TTC549 (cell line): ENCODE data around the gene GNAI2.
A peak's percentile ranks its signal among the peaks of the same experiment; 100 is the strongest.

ENCODE experiments used
- FAIRE-seq: peaks from 2 replicates; lab custom pipeline; 2012; peaks lifted over from hg19 to GRCh38; lab: Jason Lieb, UNC

Gene GNAI2

GRCh38 chr3:50235716-50236483 lies at the start of gene GNAI2:
GNAI2 (plus strand) TSS chr3:50236204; CDS start chr3:50236336, 132 bp downstream.
- FAIRE-seq = peak; percentile 96

GRCh38 chr3:50187750-50188149 lies 48.3 kb upstream of the GNAI2 start:
- no peak for FAIRE-seq

DNA sequence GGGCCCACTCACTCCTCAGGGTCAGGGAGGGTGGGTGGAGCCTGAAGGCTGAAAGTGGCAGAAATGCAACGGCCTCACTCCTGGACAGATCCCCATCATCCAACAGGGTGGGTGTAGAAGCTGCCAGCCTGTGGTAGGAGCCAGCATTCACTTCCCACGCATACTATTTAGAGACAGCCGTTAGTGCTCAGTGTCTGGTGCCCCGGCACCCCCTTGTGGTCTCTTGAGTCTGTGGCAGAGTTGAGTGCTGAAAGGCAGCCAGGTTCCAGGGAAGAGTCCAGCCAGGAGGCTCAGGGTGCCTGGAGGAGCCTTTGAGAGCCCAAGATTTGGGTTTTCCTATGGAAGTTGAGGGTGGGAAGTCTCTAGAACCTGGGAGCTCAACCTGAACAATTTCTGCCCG lies 46.7 kb upstream of the GNAI2 start:
- no peak for FAIRE-seq

- FAIRE-seq = no peak
These were observed 46.0 kb upstream of the GNAI2 start for GRCh38 chr3:50189989-50190388.

DNA sequence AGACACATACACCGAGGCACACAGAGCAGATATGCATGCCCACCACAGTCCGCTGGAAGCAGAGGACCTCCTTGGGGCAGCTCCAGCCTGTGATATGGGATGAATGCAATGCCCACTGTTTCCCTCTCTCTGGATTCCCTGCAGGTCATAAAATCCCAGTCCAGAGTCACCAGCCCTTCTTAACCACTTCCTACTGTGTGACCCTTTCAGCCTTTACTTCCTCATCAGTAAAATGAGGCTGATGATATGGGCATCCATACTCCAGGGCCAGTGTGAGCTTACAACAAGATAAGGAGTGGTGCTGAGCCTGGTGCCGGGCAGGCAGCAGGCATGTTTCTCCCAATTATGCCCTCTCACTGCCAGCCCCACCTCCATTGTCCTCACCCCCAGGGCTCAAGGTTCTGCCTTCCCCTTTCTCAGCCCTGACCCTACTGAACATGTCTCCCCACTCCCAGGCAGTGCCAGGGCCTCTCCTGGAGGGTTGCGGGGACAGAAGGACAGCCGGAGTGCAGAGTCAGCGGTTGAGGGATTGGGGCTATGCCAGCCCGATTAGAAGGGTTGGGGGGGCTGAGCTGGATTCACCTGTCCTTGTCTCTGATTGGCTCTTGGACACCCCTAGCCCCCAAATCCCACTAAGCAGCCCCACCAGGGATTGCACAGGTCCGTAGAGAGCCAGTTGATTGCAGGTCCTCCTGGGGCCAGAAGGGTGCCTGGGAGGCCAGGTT lies 44.9 kb upstream of the GNAI2 start, which contains the start of gene GNAT1:
Gene GNAT1 (plus strand): TSS at position 675 of the 725 bp plus-strand sequence. CDS start 116 bp downstream, outside the sequence.
- FAIRE-seq = no peak

GRCh38 chr3:50192124-50192523 lies 43.9 kb upstream of the GNAI2 start:
- FAIRE-seq = no peak

GRCh38 chr3:50192689-50193141 lies 43.3 kb upstream of the GNAI2 start:
- no peak for FAIRE-seq

GRCh38 chr3:50193286-50193685 lies 42.7 kb upstream of the GNAI2 start:
- FAIRE-seq = no peak

- no peak for FAIRE-seq
These were observed 42.3 kb upstream of the GNAI2 start for GRCh38 chr3:50193746-50194127.

- no peak for FAIRE-seq
These were observed 41.7 kb upstream of the GNAI2 start for GRCh38 chr3:50194128-50194902.

DNA sequence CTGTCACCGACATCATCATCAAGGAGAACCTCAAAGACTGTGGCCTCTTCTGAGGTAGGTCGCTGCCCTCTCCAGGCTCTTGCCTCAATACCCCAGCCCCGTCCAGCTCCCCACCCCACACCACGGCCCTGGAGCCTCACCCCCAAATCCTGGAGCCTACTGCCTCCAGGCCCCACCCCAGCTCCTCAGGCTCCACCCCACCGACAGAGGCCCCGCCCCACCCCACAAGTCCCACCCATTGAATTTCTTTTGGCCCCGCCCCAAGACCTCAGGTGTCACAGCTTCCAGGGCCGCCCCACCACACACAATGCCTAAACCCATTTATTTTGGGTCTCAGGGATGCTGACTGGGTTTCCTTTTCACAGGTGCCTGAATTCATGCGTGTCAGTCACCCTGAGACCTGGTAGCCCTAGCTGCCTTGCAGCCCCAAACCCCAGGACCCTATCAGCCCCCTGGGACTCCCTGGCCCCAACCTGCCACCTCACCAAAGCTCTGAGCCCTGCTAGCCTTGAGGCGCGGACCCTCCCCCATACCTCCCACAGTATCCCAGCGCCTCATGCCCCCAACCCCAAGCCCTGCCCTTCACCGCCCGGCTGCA lies 41.0 kb upstream of the GNAI2 start:
- FAIRE-seq = no peak

DNA sequence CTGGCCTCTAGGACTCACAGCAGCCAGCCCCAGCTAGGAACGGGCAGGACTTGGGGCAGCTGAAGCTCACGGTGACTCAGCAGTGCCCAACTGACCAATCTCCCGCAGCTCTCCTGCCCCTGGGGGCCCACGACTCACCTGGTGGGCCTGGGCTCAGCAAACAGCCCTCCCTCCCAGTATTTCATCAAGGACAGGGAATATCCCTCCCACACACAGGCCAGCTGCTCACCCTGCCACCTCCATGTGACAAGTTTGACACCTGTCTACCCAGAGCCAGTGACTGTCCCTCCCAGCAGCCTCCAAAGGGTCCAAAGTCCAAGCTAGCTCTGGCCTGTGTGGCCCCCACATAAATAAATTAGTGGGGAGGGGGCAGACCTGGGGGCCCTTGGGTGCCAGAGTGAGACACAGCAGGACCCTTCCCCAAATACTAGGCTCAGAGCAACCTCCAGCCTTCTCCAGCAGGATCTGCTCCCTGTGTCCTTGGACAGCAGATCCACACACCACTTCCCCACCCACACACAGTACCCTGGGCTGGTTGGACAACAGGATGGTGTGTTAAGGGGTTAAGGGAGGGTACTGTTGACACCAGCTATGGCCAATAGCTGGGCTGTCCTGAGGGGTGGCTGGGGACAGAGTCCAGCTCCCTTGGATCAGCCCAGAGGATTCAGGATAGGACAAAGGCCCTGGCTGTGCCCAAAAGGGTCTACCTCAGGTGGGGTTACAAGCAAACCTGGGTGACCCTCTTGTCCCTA lies 40.3 kb upstream of the GNAI2 start:
- no peak for FAIRE-seq

- FAIRE-seq = no peak
These were observed 39.7 kb upstream of the GNAI2 start for GRCh38 chr3:50196253-50196801.

DNA sequence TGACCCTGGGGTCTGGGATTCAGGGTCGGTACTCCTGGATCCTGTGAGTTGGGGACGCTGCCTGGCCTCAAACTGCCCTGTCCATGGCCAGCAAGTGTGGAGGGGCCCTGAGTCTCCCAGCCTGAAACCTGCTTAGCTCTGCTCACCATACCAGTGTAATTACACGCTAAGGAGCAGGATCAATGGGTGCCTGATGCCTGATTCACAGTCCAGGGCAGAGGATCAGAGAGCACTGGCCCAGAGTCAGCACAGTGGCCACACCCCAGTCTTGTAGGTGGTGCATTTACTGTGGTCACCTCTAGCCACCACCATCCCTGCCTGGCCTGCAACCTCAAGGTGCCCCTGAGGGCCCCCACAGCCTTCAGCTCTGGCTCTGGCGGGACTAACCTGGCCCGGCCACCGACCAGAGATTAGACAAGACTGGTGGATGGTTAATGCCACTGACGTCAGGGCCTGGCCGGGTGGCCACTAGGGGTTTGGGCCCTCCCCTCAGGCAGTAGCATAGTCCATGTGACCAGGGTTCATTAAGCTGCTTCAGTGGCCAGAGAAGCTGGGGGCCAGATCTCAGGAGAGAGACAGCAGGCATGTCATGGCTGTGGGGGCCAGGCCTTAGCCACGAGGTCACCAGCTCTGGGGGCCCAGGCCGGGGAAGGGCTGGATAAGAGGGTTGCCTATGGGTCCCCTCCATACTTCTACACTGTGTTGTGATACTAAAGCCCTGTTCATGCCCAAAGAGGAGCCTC lies 34.3 kb upstream of the GNAI2 start:
- no peak for FAIRE-seq

GRCh38 chr3:50202353-50203112 lies 33.5 kb upstream of the GNAI2 start:
- no peak for FAIRE-seq

DNA sequence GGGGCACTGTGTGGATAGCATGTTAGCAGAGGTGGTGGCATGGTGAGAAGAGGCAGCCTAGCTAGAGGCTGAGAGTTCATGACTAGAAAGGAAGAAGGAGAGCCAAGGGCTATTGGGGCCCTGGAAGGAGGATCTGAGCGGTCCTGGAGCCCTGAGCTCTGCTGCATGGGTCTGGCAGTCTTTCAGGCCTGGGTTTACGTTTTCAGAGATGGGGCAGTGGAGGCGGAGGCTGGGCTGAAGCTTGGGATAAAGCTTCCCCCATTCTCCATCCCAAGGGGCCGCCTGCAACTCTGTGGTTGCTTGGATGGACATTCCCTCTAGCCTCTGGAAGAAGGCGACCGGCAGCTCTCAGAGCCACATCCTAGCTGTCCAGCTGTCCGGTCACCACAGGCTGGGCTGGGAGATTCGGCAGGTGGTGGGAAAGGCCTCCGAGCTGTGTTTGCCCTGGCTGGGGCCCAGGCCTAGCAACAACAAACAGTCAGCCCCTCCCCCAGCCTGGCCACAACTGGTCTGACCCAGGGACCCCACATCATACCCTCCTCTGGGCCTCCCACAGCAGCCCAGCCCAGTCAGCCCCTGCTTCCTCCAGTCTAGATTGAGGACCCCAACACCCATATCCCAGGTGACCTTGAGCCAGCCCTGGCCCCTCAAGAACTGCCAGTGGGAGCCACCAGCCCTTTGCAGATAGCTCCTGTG lies 32.7 kb upstream of the GNAI2 start:
- no peak for FAIRE-seq

DNA sequence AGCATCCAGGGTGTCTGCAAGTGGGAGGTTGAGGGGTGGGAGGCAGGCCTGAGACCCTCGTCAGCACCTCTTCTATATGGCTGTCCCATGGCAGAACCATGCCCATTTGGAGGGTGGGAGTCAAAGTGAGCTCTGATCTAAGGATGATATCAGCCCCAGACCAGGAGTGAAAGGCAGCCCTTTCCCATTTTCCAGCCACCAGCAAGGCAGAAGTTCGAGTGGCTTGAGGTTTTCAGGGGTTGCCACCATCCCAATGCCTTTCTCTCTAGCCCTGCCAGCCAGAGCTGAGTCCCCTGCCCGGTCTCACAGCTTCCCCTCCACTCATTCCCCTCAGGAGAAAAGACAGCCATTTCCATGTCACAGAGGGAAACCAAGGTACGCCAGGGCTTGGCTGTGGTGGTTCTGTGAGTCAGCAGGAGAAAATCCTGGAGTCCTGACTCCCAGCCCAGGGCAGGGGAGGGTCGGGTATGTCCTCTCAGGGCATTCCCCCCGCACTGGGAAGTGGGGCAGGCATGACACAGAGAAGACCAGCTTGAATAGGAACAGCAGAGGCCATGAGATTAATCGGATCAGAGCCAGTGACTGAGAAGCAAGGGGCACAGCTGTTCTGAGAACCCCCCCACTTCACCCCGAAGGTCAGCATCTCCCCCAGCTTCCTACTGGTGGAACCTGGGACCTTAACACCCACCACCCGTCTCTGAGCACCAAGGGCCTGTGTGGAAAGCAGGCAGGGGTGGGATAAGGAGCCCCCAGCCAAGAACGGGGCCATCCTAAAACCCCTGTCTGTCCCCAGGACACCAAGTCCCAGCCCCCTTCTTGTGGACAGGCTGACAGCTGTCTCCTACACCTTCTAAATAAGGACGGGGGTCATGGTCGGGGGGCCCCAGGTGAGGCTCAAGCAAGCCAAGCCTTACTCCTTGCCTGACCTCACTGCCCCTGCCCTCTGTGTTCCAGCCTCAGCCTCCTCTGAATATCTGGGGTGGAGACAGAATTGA lies 31.9 kb upstream of the GNAI2 start:
- FAIRE-seq = no peak
